ENCODE results near the gene LYAR. TPM values are rescaled to one million over a fixed set of nuclear protein-coding genes. Genes with fewer than 3 reads are reported as not detected.

Gene LYAR
- total and polyA plus RNA-seq, 2 of the 13 experiments (the other 11 are each of a cell fraction or from before 2014, with no cell fraction given) = 7.8 to 94.2 TPM

DNA sequence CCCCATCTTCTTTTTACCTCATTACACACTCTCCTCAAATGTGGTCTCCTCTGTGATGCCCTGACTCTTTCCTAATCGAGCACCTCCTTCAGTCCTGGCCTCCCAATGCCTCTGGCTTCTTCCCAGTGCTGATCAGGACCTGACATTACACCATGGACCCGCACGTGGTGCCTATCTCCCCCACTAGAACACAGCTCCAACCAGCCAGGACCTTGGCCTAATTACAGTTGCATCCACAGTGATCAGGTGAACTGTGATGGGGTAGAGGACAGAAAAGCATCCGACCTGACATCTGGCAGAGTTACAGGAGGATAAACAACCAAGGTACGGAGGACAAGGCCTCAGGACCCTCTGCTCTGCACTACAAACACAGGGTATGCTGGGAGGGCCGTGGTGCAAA is 12.4 kb downstream of the LYAR start:
- in situ Hi-C loops (cut with HindIII; ENCODE audit: extremely low pct_ligation_motif_present, low pct_unique_long_range_greater_than_20kb) = no loop called here

DNA sequence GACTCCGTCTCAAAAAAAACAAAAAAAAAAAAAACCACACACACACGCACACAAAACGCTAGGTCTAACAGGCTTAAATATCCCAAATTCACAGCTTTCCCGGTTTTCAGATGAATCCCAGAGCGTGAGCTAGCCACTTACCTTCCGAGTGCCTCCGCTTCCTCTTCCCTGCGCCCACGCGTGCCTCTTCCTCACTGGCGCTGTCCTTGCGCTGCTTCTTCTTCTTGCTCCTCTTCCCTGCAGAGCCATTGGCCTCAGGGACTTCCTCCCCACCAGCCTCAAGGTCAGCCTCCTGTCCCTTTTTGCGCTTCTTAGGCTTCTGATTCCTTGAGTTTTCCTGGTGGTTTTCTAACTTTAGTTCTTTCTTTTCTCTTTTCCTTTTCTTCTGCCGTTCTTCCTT is 15.7 kb downstream of the LYAR start:
- H3K4me1 ChIP-seq (ENCODE audit: insufficient read depth, low read length) = no peaks in the 10 kb centered on the region
- intact Hi-C loops (cut with micrococcal nuclease; ENCODE audit: unreplicated experiment) = no loop called here
- H3K4me3 ChIP-seq (replicated peaks in 1 of 3; ENCODE audit: insufficient read depth in 1 of 3, low read depth in 2 of 3, low read length in 3 of 3) = no peak overlapping the region
- ATAC-seq (no peak), DNase-seq (ENCODE audit: low spot score) (no peak), FAIRE-seq (no peak)
- no peaks in the 10 kb centered on the region for H4K20me1 ChIP-seq (ENCODE audit: insufficient read depth, low read length)
- H3K9ac ChIP-seq (ENCODE audit: insufficient read depth, low read depth, low read length) = no peak overlapping the region
- BruUV-seq (replicated peaks) = no TSS peak
- ChIA-PET CTCF (ENCODE audit: low intra/inter-chr PET ratio, low total read pairs) (no interaction called here), POLR2A (no interaction called here)
- no peak overlapping the region for H2AFZ ChIP-seq (ENCODE audit: low read length)
- H3K4me2 ChIP-seq (ENCODE audit: low read depth, low read length) = no peak overlapping the region
- no peak overlapping the region for H3K27ac ChIP-seq (ENCODE audit: extremely low read length, insufficient read depth, low read length)
- no peaks in the 10 kb centered on the region for H3K79me2 ChIP-seq (ENCODE audit: insufficient read depth, low read length)
- H3K36me3 ChIP-seq (replicated peaks in 1 of 2; ENCODE audit: control insufficient read depth in 1 of 2, insufficient read depth in 2 of 2, low read length in 2 of 2) = peaks cover 35 to 78% of the 10 kb centered on the region in 2 experiments
- H3K27me3 ChIP-seq (ENCODE audit: control insufficient read depth in 1 of 2, insufficient read depth in 2 of 2, low read length in 2 of 2) = no peaks in the 10 kb centered on the region
- WGBS (ENCODE audit: low lambda C conversion rate) = 99% methylated on average over 14 of the region's 14 CpGs
- in situ Hi-C loops (cut with HindIII; ENCODE audit: extremely low pct_ligation_motif_present, low pct_unique_long_range_greater_than_20kb) = no loop called here
- H3K9me3 ChIP-seq (ENCODE audit: low read length) = no peaks in the 10 kb centered on the region
- TF ChIP-seq GTF2F1 (IDR thresholded peaks at IDR 0.05; ENCODE audit: low read length) = no peak
- TF ChIP-seq, protein P1, sequence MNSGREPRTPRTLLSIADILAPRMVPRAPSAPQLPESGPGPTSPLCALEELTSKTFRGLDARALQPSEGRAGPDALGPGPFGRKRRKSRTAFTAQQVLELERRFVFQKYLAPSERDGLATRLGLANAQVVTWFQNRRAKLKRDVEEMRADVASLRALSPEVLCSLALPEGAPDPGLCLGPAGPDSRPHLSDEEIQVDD (CRISPR knock-in tag; IDR thresholded peaks at IDR 0.05; ENCODE audit: borderline replicate concordance) = no peak
- TF ChIP-seq HMG20A (CRISPR knock-in tag; IDR thresholded peaks at IDR 0.05; ENCODE audit: borderline replicate concordance) = no peak
- TF ChIP-seq ZNF510 (CRISPR knock-in tag; IDR thresholded peaks at IDR 0.05; ENCODE audit: low read depth) = no peak
- no peak for TF ChIP-seq KMT2A (CRISPR knock-in tag; IDR thresholded peaks at IDR 0.05)
- TF ChIP-seq, protein P2, sequence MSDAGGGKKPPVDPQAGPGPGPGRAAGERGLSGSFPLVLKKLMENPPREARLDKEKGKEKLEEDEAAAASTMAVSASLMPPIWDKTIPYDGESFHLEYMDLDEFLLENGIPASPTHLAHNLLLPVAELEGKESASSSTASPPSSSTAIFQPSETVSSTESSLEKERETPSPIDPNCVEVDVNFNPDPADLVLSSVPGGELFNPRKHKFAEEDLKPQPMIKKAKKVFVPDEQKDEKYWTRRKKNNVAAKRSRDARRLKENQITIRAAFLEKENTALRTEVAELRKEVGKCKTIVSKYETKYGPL (CRISPR knock-in tag; IDR thresholded peaks at IDR 0.05) = no peak
- TF ChIP-seq ZBTB38 (CRISPR knock-in tag; IDR thresholded peaks at IDR 0.05) = no peak
- no peak for TF ChIP-seq SPEN (CRISPR knock-in tag; IDR thresholded peaks at IDR 0.05; ENCODE audit: low read depth)
- TF ChIP-seq, protein P3, sequence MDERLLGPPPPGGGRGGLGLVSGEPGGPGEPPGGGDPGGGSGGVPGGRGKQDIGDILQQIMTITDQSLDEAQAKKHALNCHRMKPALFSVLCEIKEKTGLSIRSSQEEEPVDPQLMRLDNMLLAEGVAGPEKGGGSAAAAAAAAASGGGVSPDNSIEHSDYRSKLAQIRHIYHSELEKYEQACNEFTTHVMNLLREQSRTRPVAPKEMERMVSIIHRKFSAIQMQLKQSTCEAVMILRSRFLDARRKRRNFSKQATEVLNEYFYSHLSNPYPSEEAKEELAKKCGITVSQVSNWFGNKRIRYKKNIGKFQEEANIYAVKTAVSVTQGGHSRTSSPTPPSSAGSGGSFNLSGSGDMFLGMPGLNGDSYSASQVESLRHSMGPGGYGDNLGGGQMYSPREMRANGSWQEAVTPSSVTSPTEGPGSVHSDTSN (CRISPR knock-in tag; IDR thresholded peaks at IDR 0.05) = no peak
- no peak for TF ChIP-seq GPN1 (CRISPR knock-in tag; IDR thresholded peaks at IDR 0.05; ENCODE audit: borderline replicate concordance)
- no peak for TF ChIP-seq SYNCRIP (IDR thresholded peaks at IDR 0.05; ENCODE audit: insufficient read depth, low read depth, low read length)
- TF ChIP-seq RORA (CRISPR knock-in tag; IDR thresholded peaks at IDR 0.05) = no peak
- no peak for TF ChIP-seq ATRX (CRISPR knock-in tag; IDR thresholded peaks at IDR 0.05; ENCODE audit: borderline replicate concordance)
- TF ChIP-seq, protein P4, sequence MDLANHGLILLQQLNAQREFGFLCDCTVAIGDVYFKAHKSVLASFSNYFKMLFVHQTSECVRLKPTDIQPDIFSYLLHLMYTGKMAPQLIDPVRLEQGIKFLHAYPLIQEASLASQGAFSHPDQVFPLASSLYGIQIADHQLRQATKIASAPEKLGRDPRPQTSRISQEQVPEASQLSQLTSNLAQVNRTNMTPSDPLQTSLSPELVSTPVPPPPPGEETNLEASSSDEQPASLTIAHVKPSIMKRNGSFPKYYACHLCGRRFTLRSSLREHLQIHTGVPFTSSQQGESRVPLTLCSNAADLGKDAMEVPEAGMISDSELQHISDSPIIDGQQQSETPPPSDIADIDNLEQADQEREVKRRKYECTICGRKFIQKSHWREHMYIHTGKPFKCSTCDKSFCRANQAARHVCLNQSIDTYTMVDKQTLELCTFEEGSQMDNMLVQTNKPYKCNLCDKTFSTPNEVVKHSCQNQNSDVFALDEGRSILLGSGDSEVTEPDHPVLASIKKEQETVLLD (CRISPR knock-in tag; IDR thresholded peaks at IDR 0.05; ENCODE audit: low read depth) = no peak
- no peak for TF ChIP-seq SIN3B (IDR thresholded peaks at IDR 0.05; ENCODE audit: low read length)
- no peak for TF ChIP-seq CAMTA2 (CRISPR knock-in tag; IDR thresholded peaks at IDR 0.05; ENCODE audit: borderline replicate concordance)

More for the DNA sequence above, 12.4 kb downstream of the LYAR start:
- H3K27me3 ChIP-seq (ENCODE audit: control insufficient read depth in 1 of 2, insufficient read depth in 2 of 2, low read length in 2 of 2) = no peaks in the 10 kb centered on the region
- H3K4me1 ChIP-seq (ENCODE audit: insufficient read depth, low read length) = no peaks in the 10 kb centered on the region
- no TSS peak for BruUV-seq (replicated peaks)
- FAIRE-seq (no peak), DNase-seq (ENCODE audit: low spot score) (no peak), ATAC-seq (no peak)
- no peak overlapping the region for H3K9ac ChIP-seq (ENCODE audit: insufficient read depth, low read depth, low read length)
- H3K4me3 ChIP-seq (replicated peaks in 1 of 3; ENCODE audit: insufficient read depth in 1 of 3, low read depth in 2 of 3, low read length in 3 of 3) = no peak overlapping the region
- TF ChIP-seq SMAD3 (CRISPR knock-in tag; IDR thresholded peaks at IDR 0.05) (no peak), PCBP1 (IDR thresholded peaks at IDR 0.05; ENCODE audit: borderline replicate concordance, low read depth, low read length) (no peak), NFYC (CRISPR knock-in tag; IDR thresholded peaks at IDR 0.05) (no peak)
- H4K20me1 ChIP-seq (ENCODE audit: insufficient read depth, low read length) = no peaks in the 10 kb centered on the region
- ChIA-PET CTCF (ENCODE audit: low intra/inter-chr PET ratio, low total read pairs) (no interaction called here), POLR2A (no interaction called here)
- no peaks in the 10 kb centered on the region for H3K79me2 ChIP-seq (ENCODE audit: insufficient read depth, low read length)
- no peak overlapping the region for H3K4me2 ChIP-seq (ENCODE audit: low read depth, low read length)
- H3K27ac ChIP-seq (ENCODE audit: extremely low read length, insufficient read depth, low read length) = no peak overlapping the region
- intact Hi-C loops (cut with micrococcal nuclease; ENCODE audit: unreplicated experiment) = no loop called here
- H3K36me3 ChIP-seq (replicated peaks in 1 of 2; ENCODE audit: control insufficient read depth in 1 of 2, insufficient read depth in 2 of 2, low read length in 2 of 2) = peaks cover 34 to 87% of the 10 kb centered on the region in 2 experiments
- H2AFZ ChIP-seq (ENCODE audit: low read length) = no peak overlapping the region
- WGBS (ENCODE audit: low lambda C conversion rate) = 86% methylated on average over 6 of the region's 6 CpGs
- no peaks in the 10 kb centered on the region for H3K9me3 ChIP-seq (ENCODE audit: low read length)

All from HepG2 (cell line).